IPS-18a (cell line): Measurements from ENCODE around the gene GRAP.

ENCODE experiments used
- H3K27ac ChIP-seq: one replicate; pipeline ENCODE4 v1.5.1; 2013; ENCODE audit warnings: low read length
- H3K27me3 ChIP-seq: one replicate; pipeline ENCODE4 v1.6.1; 2013; ENCODE audit warnings: mild to moderate bottlenecking, low read length; ENCODE audit not compliant: control insufficient read depth, insufficient read depth
- H3K36me3 ChIP-seq: one replicate; pipeline ENCODE4 v1.6.1; 2013; ENCODE audit warnings: low read depth, low read length; ENCODE audit not compliant: control insufficient read depth
- H3K4me1 ChIP-seq: one replicate; pipeline ENCODE4 v1.6.1; 2013; ENCODE audit warnings: low read depth, low read length; ENCODE audit not compliant: control insufficient read depth
- H3K4me3 ChIP-seq: one replicate; pipeline ENCODE4 v1.5.1; 2013; ENCODE audit warnings: low read length
- H3K9ac ChIP-seq: one replicate; pipeline ENCODE4 v1.6.1; 2013; ENCODE audit warnings: mild to moderate bottlenecking, low read length, moderate library complexity
- H3K9me3 ChIP-seq: one replicate; pipeline ENCODE4 v1.6.1; 2013; ENCODE audit warnings: low read depth, low read length; ENCODE audit not compliant: control insufficient read depth

GRAP gene

GRCh38 chr17:18994631-18995030 is 52.1 kb downstream of the GRAP start:
- Histone ChIP-seq H3K9ac (no peak overlapping the region), H3K36me3 (no peaks in the 10 kb centered on the region), H3K4me1 (no peaks in the 10 kb centered on the region), H3K9me3 (no peaks in the 10 kb centered on the region), H3K4me3 (no peak overlapping the region), H3K27me3 (no peaks in the 10 kb centered on the region), H3K27ac (no peak overlapping the region)

- Histone ChIP-seq H3K27ac (no peak overlapping the region), H3K4me3 (no peak overlapping the region), H3K27me3 (no peaks in the 10 kb centered on the region), H3K9ac (no peak overlapping the region), H3K4me1 (no peaks in the 10 kb centered on the region), H3K9me3 (no peaks in the 10 kb centered on the region), H3K36me3 (no peaks in the 10 kb centered on the region)
These were observed 52.7 kb downstream of the GRAP start for GRCh38 chr17:18993905-18994526.

- H3K36me3 ChIP-seq = peaks cover 8% of the 10 kb centered on the region
These were observed 54.2 kb downstream of the GRAP start for GRCh38 chr17:18992454-18993130.

GRCh38 chr17:18991531-18992315 is 55.0 kb downstream of the GRAP start:
- peaks cover 16% of the 10 kb centered on the region for H3K36me3 ChIP-seq

More at GRCh38 chr17:18992454-18993130, 54.2 kb downstream of the GRAP start:
- Histone ChIP-seq H3K27ac (no peak overlapping the region), H3K9ac (no peak overlapping the region), H3K4me3 (no peak overlapping the region), H3K27me3 (no peaks in the 10 kb centered on the region), H3K4me1 (no peaks in the 10 kb centered on the region), H3K9me3 (no peaks in the 10 kb centered on the region)

GRCh38 chr17:18990331-18990730 is 56.4 kb downstream of the GRAP start:
- Histone ChIP-seq H3K27me3 (no peaks in the 10 kb centered on the region), H3K9me3 (no peaks in the 10 kb centered on the region), H3K27ac (no peak overlapping the region), H3K36me3 (peaks cover 27% of the 10 kb centered on the region), H3K9ac (no peak overlapping the region), H3K4me1 (no peaks in the 10 kb centered on the region), H3K4me3 (no peak overlapping the region)

More at GRCh38 chr17:18991531-18992315, 55.0 kb downstream of the GRAP start:
- no peak overlapping the region for H3K27ac ChIP-seq
- no peaks in the 10 kb centered on the region for H3K4me1 ChIP-seq
- H3K27me3 ChIP-seq = no peaks in the 10 kb centered on the region
- H3K9ac ChIP-seq = no peak overlapping the region
- H3K9me3 ChIP-seq = no peaks in the 10 kb centered on the region
- no peak overlapping the region for H3K4me3 ChIP-seq

GRCh38 chr17:18988546-18989173 is 58.1 kb downstream of the GRAP start:
- Histone ChIP-seq H3K4me1 (no peaks in the 10 kb centered on the region), H3K9ac (no peak overlapping the region), H3K9me3 (no peaks in the 10 kb centered on the region), H3K4me3 (no peak overlapping the region), H3K27me3 (no peaks in the 10 kb centered on the region), H3K27ac (no peak overlapping the region), H3K36me3 (peaks cover 36% of the 10 kb centered on the region)

- H3K4me3 ChIP-seq = no peak overlapping the region
- no peak overlapping the region for H3K9ac ChIP-seq
- no peaks in the 10 kb centered on the region for H3K9me3 ChIP-seq
- H3K36me3 ChIP-seq = peaks cover 36% of the 10 kb centered on the region
- no peak overlapping the region for H3K27ac ChIP-seq
- no peaks in the 10 kb centered on the region for H3K4me1 ChIP-seq
- no peaks in the 10 kb centered on the region for H3K27me3 ChIP-seq
These were observed 58.8 kb downstream of the GRAP start for GRCh38 chr17:18987862-18988545.

GRCh38 chr17:18987230-18987610 is 59.5 kb downstream of the GRAP start:
- Histone ChIP-seq H3K36me3 (peaks cover 36% of the 10 kb centered on the region), H3K4me1 (no peaks in the 10 kb centered on the region), H3K27me3 (no peaks in the 10 kb centered on the region), H3K27ac (no peak overlapping the region), H3K9me3 (no peaks in the 10 kb centered on the region), H3K4me3 (no peak overlapping the region), H3K9ac (no peak overlapping the region)

- no peak overlapping the region for H3K9ac ChIP-seq
- H3K4me3 ChIP-seq = no peak overlapping the region
- no peaks in the 10 kb centered on the region for H3K4me1 ChIP-seq
- H3K9me3 ChIP-seq = no peaks in the 10 kb centered on the region
- no peaks in the 10 kb centered on the region for H3K27me3 ChIP-seq
- H3K36me3 ChIP-seq = peaks cover 36% of the 10 kb centered on the region
- H3K27ac ChIP-seq = no peak overlapping the region
These were observed 60.1 kb downstream of the GRAP start for GRCh38 chr17:18986541-18987229.

GRCh38 chr17:18985475-18985874 is 61.3 kb downstream of the GRAP start:
- peaks cover 36% of the 10 kb centered on the region for H3K36me3 ChIP-seq
- no peak overlapping the region for H3K27ac ChIP-seq
- H3K9ac ChIP-seq = no peak overlapping the region
- no peaks in the 10 kb centered on the region for H3K9me3 ChIP-seq
- no peaks in the 10 kb centered on the region for H3K4me1 ChIP-seq
- no peaks in the 10 kb centered on the region for H3K27me3 ChIP-seq
- H3K4me3 ChIP-seq = no peak overlapping the region
